22Rv1 (cell line): ENCODE results near the gene FAM8A1.

Source experiments
- H3K27ac ChIP-seq: fragments of 450-650 bp; 2 replicates; pipeline ENCODE4 v1.5.1; 2017
- ZFX ChIP-seq: fragments of 450-650 bp; IDR thresholded peaks from 2 replicates; pipeline ENCODE4 v1.6.1; 2017; ENCODE audit warnings: antibody characterized with exemption, borderline replicate concordance
- TF ChIP-seq, protein P1 (sequence below): fragments of 450-650 bp; IDR thresholded peaks from 2 replicates; pipeline ENCODE4 v1.5.1; 2017; ENCODE audit warnings: mild to moderate bottlenecking

Gene FAM8A1

GRCh38 chr6:17602888-17603287 lies 2.8 kb downstream of the FAM8A1 start:
- H3K27ac ChIP-seq = no peak overlapping the region
- TF ChIP-seq, protein P1, sequence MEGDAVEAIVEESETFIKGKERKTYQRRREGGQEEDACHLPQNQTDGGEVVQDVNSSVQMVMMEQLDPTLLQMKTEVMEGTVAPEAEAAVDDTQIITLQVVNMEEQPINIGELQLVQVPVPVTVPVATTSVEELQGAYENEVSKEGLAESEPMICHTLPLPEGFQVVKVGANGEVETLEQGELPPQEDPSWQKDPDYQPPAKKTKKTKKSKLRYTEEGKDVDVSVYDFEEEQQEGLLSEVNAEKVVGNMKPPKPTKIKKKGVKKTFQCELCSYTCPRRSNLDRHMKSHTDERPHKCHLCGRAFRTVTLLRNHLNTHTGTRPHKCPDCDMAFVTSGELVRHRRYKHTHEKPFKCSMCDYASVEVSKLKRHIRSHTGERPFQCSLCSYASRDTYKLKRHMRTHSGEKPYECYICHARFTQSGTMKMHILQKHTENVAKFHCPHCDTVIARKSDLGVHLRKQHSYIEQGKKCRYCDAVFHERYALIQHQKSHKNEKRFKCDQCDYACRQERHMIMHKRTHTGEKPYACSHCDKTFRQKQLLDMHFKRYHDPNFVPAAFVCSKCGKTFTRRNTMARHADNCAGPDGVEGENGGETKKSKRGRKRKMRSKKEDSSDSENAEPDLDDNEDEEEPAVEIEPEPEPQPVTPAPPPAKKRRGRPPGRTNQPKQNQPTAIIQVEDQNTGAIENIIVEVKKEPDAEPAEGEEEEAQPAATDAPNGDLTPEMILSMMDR = no peak
- TF ChIP-seq ZFX = no peak

DNA sequence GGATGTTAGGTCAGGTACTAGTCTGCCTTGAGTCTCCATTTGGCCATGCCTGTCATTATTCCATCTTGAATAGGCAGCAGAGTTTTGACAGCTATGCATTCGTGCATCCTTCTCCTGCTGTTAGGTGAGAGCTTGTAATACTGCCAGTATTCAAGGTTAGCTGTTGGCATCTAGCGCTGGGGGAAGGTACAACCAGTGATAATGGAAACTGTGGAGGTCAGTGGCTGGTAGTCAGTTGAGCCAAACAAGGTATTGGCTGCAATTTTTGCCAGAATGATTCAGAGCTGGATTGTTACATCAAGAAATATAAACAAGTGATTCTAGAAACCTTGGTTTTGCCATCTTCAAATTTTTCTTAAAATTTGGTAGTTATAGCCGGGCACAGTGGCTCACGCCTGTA lies 6.5 kb downstream of the FAM8A1 start:
- H3K27ac ChIP-seq = no peak overlapping the region
- TF ChIP-seq ZFX = no peak
- TF ChIP-seq, protein P1 = no peak

DNA sequence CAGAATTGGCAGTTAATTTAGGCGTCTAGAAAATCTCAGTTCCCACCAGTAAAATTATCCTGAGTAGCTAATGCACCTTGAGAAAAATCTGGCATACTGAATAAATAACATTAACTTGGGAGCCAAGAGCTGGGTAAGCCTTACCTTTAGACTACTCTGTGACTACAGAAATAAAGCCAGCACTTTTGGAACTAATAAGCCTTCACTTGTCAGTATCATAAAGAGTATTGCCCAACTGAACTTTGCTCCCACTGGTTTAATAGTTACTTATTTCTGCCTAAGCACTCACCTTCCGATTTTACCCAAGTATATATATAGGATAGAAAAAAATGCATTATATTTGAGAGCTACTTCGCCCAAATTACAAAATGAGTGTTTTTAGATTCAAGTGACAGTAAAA lies 10.7 kb downstream of the FAM8A1 start:
- TF ChIP-seq, protein P1 = no peak
- no peak for TF ChIP-seq ZFX
- H3K27ac ChIP-seq = no peak overlapping the region

- TF ChIP-seq, protein P1 = no peak
- no peak for TF ChIP-seq ZFX
- H3K27ac ChIP-seq = peak overlapping the region; percentile 15; the same call in 1 of the 2 replicates
These were observed 11.9 kb downstream of the FAM8A1 start for GRCh38 chr6:17612048-17612447.

GRCh38 chr6:17615794-17616193 lies 15.7 kb downstream of the FAM8A1 start:
- no peak overlapping the region for H3K27ac ChIP-seq

GRCh38 chr6:17621003-17621402 lies 20.9 kb downstream of the FAM8A1 start:
- H3K27ac ChIP-seq = no peak overlapping the region
- no peak for TF ChIP-seq ZFX
- TF ChIP-seq, protein P1 = no peak

More at GRCh38 chr6:17615794-17616193, 15.7 kb downstream of the FAM8A1 start:
- TF ChIP-seq, protein P1 = no peak
- TF ChIP-seq ZFX = no peak

- no peak for TF ChIP-seq ZFX
- TF ChIP-seq, protein P1 = no peak
These were observed 22.0 kb downstream of the FAM8A1 start for GRCh38 chr6:17622144-17622543.

More at GRCh38 chr6:17622144-17622543, 22.0 kb downstream of the FAM8A1 start:
- no peak overlapping the region for H3K27ac ChIP-seq
